ENCODE results near the gene CHKB.

CHKB gene

DNA sequence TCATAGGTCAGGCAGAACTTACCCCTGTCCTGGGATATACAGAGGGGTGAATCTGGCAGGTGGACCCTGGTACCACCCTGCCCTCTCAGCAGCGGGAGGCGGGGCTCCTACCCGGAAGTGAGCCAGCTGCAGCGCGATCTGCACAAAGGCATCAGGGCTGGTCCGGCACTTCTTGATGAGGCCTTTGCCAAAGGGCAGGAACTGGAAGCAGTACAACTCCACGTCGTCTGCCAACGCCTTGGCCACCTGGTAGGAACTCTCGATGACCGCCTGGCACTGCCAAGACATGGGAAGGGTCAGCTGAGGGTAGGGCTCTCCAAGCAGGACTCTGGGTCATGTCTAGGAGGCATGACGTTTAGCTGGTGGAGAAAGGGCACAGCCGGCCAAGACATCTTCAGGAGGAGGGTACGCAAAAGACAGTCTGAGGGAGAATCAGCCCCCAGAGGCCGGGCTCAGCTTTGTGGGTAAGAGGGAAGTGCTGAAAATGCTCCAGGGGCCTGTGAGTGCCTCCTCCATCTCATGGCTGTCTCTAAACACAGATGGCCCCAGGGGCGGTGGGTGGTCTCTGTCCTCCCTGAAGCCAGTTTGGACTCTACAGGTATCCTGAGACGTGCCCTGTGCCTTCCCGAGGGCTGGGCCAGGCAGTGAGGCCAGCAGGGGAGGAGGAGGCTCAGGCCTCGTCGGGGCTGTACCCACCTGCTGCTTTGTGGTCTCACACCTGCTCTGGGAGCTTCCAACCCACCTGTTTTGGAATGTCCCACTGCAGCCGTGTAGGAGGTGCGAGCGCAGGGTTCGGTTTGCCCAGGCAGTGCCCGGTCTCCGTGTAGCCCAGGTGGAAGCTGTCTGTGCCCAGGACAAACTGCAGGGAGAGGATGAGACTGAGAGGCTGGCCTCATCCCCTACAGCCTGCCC, 11.1 kb downstream of the CHKB start:
- FAIRE-seq (no peak), DNase-seq (ENCODE audit: insufficient read length, low spot score) (no peak)
- no peak for TF ChIP-seq CTCF (IDR thresholded peaks at IDR 0.05; ENCODE audit: insufficient read depth, missing control alignments)

DNA sequence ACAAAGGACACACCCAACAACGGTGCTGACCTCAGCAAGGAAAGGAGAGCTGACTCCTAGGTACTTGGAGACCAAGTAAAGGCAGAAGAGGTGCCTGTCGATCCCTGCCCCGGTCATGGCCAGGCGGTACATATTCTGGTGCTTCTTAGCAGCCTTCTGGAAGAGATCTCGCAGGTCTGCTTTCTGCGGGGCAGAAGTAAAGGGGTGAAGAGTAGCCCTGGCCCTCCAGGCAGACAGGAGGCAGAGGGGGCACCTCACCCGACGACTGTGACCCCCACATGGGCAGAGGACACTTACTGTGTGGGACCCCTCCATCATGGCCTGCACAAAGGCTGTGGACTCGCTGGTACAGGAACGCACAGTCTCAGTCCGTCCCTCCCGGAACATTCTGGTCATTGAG, 11.8 kb downstream of the CHKB start:
- FAIRE-seq (no peak), DNase-seq (ENCODE audit: insufficient read length, low spot score) (no peak)
- no peak for TF ChIP-seq CTCF (IDR thresholded peaks at IDR 0.05; ENCODE audit: insufficient read depth, missing control alignments)

DNA sequence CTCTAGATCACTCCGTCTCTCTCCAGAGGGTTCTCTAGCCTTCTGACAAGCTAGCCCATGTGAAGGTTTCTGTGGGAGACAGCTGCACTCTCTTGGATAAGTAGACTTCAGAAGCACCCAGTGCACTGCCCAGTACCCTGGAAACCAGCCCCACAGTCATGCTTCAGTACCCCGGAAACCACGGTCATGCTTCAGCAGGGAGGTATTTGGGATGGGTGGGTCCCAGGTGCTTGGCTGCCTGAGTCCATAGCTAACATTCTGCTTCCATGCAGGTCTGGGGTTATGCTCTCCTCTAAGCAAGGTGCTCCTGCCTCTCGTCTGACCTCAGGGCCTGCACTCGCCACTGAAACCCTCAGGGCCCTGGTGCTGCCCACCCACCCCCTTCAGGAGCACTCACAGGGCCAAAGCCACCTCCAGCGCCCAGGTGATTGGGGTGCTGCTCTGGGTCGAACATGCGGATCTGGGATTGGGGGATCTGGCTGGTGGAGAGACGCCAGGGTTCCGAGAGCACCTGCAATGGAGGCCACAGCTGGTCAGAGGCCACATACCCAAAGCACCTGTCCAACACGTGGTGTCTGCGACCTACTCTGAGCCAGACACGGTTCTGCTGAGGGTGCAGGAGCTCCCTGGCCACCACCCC, 12.6 kb downstream of the CHKB start:
- no peak for FAIRE-seq
- no peak for TF ChIP-seq CTCF (IDR thresholded peaks at IDR 0.05; ENCODE audit: insufficient read depth, missing control alignments)

GRCh38 chr22:50569041-50569459, 13.6 kb downstream of the CHKB start:
- TF ChIP-seq CTCF (IDR thresholded peaks at IDR 0.05; ENCODE audit: insufficient read depth, missing control alignments): no peak
- DNase-seq (ENCODE audit: insufficient read length, low spot score): no peak
- no peak for FAIRE-seq

More for the DNA sequence above, 12.6 kb downstream of the CHKB start:
- DNase-seq (ENCODE audit: insufficient read length, low spot score): no peak

- FAIRE-seq (no peak), DNase-seq (ENCODE audit: insufficient read length, low spot score) (no peak)
- TF ChIP-seq CTCF (IDR thresholded peaks at IDR 0.05; ENCODE audit: insufficient read depth, missing control alignments): no peak
These were observed 14.0 kb downstream of the CHKB start for GRCh38 chr22:50568626-50569025.

DNA sequence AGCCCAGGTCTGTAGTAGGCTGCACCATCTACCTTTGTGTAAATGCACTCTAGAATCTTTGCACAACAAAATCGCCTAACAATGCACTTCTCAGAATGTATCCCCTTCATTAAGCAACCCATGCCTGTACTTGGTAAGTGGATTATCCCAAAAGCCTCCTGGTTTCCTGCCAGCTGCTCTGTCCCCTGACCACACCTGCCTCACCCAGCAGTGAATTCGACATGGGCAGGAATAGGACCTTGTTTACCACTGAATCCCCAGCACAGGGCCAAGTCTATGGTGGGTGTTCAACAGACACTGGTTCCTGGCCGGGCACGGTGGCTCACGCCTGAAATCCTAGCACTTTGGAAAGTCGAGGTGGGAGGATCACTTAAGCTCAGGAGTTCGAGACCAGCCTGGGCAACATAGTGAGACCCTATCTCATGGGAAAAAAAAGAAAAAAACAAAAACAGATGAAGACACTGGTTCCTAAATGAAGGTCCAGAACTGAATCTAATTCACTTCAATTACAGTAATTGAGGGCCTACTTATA, 14.9 kb downstream of the CHKB start:
- no peak for TF ChIP-seq CTCF (IDR thresholded peaks at IDR 0.05; ENCODE audit: insufficient read depth, missing control alignments)
- no peak for FAIRE-seq
- no peak for DNase-seq (ENCODE audit: insufficient read length, low spot score)
